Panc1 (cell line): ENCODE results near the gene ZBTB20. TPM values are rescaled to one million over a fixed set of nuclear protein-coding genes. Genes with fewer than 3 reads are reported as not detected.

Source experiments
- ATAC-seq: fragments of 200-7000 bp; cut with Tn5 transposase; 2 replicates; pipeline ENCODE4 v1.9.1; 2020; ENCODE audit warnings: mild to moderate bottlenecking, moderate library complexity
- BruUV-seq: library from RNA; stranded (reverse); fragments of 400-500 nt; replicated peaks from 2 replicates; lab custom pipeline; 2021; lab: Mats Ljungman, UMichigan
- CTCF ChIA-PET: fragments of 300-600 bp; sonication (Branson Sonifier 250); formaldehyde crosslinking; loops from one replicate; lab custom pipeline; 2022; ENCODE audit warnings: antibody characterized with exemption; lab: Charles Lee
- POLR2A ChIA-PET: fragments of 300-600 bp; sonication (Branson Sonifier 250); formaldehyde crosslinking; loops from one replicate; lab custom pipeline; 2022; ENCODE audit warnings: antibody characterized with exemption; lab: Charles Lee
- DNase-seq: peaks from one replicate; pipeline ENCODE4 v3.0.0-alpha.2; 2010; ENCODE audit warnings: low read depth, low spot score
- H3K27ac ChIP-seq: 2 replicates; pipeline ENCODE4 v1.5.1; 2011; ENCODE audit warnings: mild to moderate bottlenecking, low read length, inconsistent platforms
- H3K27me3 ChIP-seq: fragments of 200-500 bp; sonication (Bioruptor generic); 2 replicates; pipeline ENCODE4 v1.6.0; 2014; ENCODE audit warnings: low read length, inconsistent platforms; ENCODE audit not compliant: control insufficient read depth, insufficient read depth
- H3K36me3 ChIP-seq: fragments of 200-500 bp; sonication (Bioruptor generic); 2 replicates; pipeline ENCODE4 v1.5.1; 2014; ENCODE audit warnings: inconsistent platforms, mild to moderate bottlenecking, low read length, moderate library complexity; ENCODE audit not compliant: control insufficient read depth, insufficient read depth
- H3K4me1 ChIP-seq: 2 replicates; pipeline ENCODE4 v1.5.1; 2011; ENCODE audit warnings: inconsistent platforms, mild to moderate bottlenecking, low read length, moderate library complexity; ENCODE audit not compliant: control insufficient read depth, insufficient read depth
- H3K4me3 ChIP-seq, 2 experiments: 2 replicates each; pipeline ENCODE4 v1.5.1; 2011 to 2012; ENCODE audit warnings: low read depth in 2 of 2, low read length in 2 of 2, mild to moderate bottlenecking in 2 of 2, inconsistent platforms in 1 of 2, moderate library complexity in 1 of 2
- H3K9me3 ChIP-seq: fragments of 200-500 bp; sonication (Bioruptor generic); 2 replicates; pipeline ENCODE4 v1.5.1; 2014; ENCODE audit warnings: low read depth, mild to moderate bottlenecking, inconsistent platforms, low read length, moderate library complexity; ENCODE audit not compliant: control insufficient read depth, insufficient read depth
- POLR2AphosphoS5 ChIP-seq: IDR thresholded peaks from 2 replicates; pipeline ENCODE4 v1.6.1; 2012; ENCODE audit warnings: mild to moderate bottlenecking, low read depth, low read length, moderate library complexity
- REST ChIP-seq, 2 experiments: IDR thresholded peaks; 2 replicates each; pipeline ENCODE4 v1.6.1; 2011 to 2012; ENCODE audit warnings: low read depth in 2 of 2, control low read depth in 1 of 2, low read length in 1 of 2, mild to moderate bottlenecking in 1 of 2, moderate library complexity in 1 of 2; ENCODE audit not compliant: insufficient read depth in 1 of 2
- SIN3A ChIP-seq: IDR thresholded peaks from 2 replicates; pipeline ENCODE4 v1.6.1; 2012; ENCODE audit warnings: low read depth, mild to moderate bottlenecking, low read length, moderate library complexity, borderline replicate concordance; ENCODE audit not compliant: insufficient read depth
- TCF7L2 ChIP-seq: IDR thresholded peaks from 2 replicates; pipeline ENCODE4 v1.6.1; 2011; ENCODE audit warnings: mild to moderate bottlenecking, low read depth, low read length, inconsistent platforms
- in situ Hi-C: cut with HindIII; loops from 2 replicates; pipeline ENCODE4 v1.10.0; 2016; ENCODE audit warnings: low sequenced_read_pairs, low pct_unique_long_range_greater_than_20kb
- intact Hi-C: fragments of 100-400 bp; cut with micrococcal nuclease; formaldehyde crosslinking; loops from one replicate; pipeline ENCODE4 v1.10.0; 2022; ENCODE audit not compliant: unreplicated experiment
- total RNA-seq: library from RNA; stranded (reverse); gene quantifications from one replicate; pipeline ENCODE4 v1.2.1, GENCODE V29; 2021; ENCODE audit not compliant: unreplicated experiment
- TF ChIP-seq, protein P1 (sequence below): fragments of 450-650 bp; IDR thresholded peaks from 2 replicates; pipeline ENCODE4 v1.5.1; 2017; ENCODE audit warnings: mild to moderate bottlenecking

Gene ZBTB20
- total RNA-seq, 1 experiment from 2014 or later, result 4.1 TPM

- TF ChIP-seq, protein P1, sequence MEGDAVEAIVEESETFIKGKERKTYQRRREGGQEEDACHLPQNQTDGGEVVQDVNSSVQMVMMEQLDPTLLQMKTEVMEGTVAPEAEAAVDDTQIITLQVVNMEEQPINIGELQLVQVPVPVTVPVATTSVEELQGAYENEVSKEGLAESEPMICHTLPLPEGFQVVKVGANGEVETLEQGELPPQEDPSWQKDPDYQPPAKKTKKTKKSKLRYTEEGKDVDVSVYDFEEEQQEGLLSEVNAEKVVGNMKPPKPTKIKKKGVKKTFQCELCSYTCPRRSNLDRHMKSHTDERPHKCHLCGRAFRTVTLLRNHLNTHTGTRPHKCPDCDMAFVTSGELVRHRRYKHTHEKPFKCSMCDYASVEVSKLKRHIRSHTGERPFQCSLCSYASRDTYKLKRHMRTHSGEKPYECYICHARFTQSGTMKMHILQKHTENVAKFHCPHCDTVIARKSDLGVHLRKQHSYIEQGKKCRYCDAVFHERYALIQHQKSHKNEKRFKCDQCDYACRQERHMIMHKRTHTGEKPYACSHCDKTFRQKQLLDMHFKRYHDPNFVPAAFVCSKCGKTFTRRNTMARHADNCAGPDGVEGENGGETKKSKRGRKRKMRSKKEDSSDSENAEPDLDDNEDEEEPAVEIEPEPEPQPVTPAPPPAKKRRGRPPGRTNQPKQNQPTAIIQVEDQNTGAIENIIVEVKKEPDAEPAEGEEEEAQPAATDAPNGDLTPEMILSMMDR, result no peak
- TF ChIP-seq POLR2AphosphoS5 (no peak), SIN3A (no peak), TCF7L2 (no peak), REST (IDR thresholded peaks at IDR 0.05; ENCODE audit: insufficient read depth in 1 of 2, low read depth in 2 of 2, low read length in 1 of 2) (no peak)
- no peaks in the 10 kb centered on the region for H3K36me3 ChIP-seq
- DNase-seq, result no peak
- BruUV-seq, result no TSS peak
- POLR2A ChIA-PET, result no interaction called here
- H3K9me3 ChIP-seq, result no peaks in the 10 kb centered on the region
- CTCF ChIA-PET, result no interaction called here
- in situ Hi-C loops (no loop called here), intact Hi-C loops (no loop called here)
- no peak overlapping the region for H3K4me3 ChIP-seq
- no peaks in the 10 kb centered on the region for H3K27me3 ChIP-seq
- no peaks in the 10 kb centered on the region for H3K4me1 ChIP-seq
- ATAC-seq, result no peak
- H3K27ac ChIP-seq, result no peak overlapping the region
Measured at GRCh38 chr3:114455432-114455831, 691.7 kb downstream of the ZBTB20 start.

DNA sequence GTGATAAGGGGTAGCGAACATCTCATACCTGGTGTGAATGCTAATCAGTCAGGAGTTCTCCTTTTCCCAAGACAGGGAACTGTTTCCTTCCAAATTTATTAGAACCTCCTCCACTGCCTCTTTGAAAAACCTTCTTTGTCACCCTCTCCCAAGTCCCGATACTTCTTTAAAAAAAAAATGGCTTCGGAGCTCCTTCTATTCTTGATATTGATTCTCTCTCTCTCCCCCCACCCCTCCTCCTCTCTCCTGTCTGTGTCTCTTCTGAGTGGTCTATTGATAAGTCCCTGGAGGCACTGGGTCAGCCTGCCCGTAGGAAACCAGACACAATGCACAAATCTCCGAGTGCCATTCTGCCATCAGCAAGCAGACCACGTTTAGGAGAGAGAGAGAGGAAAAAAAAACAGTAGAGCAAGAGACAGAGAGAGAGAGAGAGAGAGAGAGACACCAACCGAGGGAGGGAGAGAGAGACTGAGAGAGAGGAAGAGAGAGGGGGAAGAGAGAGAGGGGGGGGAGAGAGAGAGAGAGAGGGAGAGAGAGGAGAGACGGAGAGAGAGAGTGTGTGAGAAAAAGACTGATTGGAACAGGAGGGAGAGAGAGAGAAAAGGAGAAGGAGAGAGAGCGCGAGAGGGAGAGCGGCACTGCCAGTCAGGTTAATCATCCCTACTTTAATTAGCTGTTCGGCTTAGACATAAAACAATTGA is 692.4 kb downstream of the ZBTB20 start:
- no TSS peak for BruUV-seq
- Histone ChIP-seq H3K4me1 (no peaks in the 10 kb centered on the region), H3K9me3 (no peaks in the 10 kb centered on the region), H3K36me3 (no peaks in the 10 kb centered on the region), H3K4me3 (peak overlapping the region in 1 of 2 experiments; percentile 12; a peak in 1 of 4 replicates), H3K27me3 (no peaks in the 10 kb centered on the region), H3K27ac (no peak overlapping the region)
- in situ Hi-C loops, result no loop called here
- no peak for DNase-seq
- ATAC-seq, result no peak
- ChIA-PET POLR2A (interaction anchor here (0.8 kb wide), 1 partner anchor 448 kb away, joined by 8 read pairs; no protein-coding TSS in a partner anchor), CTCF (no interaction called here)
- TF ChIP-seq TCF7L2 (no peak), REST (IDR thresholded peaks at IDR 0.05; ENCODE audit: insufficient read depth in 1 of 2, low read depth in 2 of 2, low read length in 1 of 2) (no peak), POLR2AphosphoS5 (no peak), SIN3A (no peak)
- TF ChIP-seq, protein P1, result no peak
- intact Hi-C loops, result no loop called here
